Pericardium fibroblast (primary cell): ENCODE measurements around the gene PTAFR. TPM values are rescaled to one million over a fixed set of nuclear protein-coding genes. Genes with fewer than 3 reads are reported as not detected.

Experiments
- total RNA-seq: library from RNA; depleted of rRNA; stranded (reverse); fragments of >200 nt; gene quantifications from 2 replicates; pipeline ENCODE4 v1.2.3, GENCODE V29; 2015

The PTAFR gene, protein sequence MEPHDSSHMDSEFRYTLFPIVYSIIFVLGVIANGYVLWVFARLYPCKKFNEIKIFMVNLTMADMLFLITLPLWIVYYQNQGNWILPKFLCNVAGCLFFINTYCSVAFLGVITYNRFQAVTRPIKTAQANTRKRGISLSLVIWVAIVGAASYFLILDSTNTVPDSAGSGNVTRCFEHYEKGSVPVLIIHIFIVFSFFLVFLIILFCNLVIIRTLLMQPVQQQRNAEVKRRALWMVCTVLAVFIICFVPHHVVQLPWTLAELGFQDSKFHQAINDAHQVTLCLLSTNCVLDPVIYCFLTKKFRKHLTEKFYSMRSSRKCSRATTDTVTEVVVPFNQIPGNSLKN
- 0.17 and 0.23 TPM in 2 replicates for total RNA-seq

GRCh38 chr1:28176492-28177470 lies at the start of gene PTAFR:
PTAFR (minus strand) TSS chr1:28176690; CDS start chr1:28151021, 25,669 bp downstream.

Other genes with a start within 250 kb of the PTAFR start
- gene SMPDL3B, start 241.7 kb downstream of the PTAFR start, total RNA-seq, result not detected in 2 replicates
- 4.2 and 6.8 TPM in 2 replicates for gene XKR8, start 216.7 kb downstream of the PTAFR start, total RNA-seq
- gene EYA3, start 88.1 kb downstream of the PTAFR start, total RNA-seq, result 8.5 and 16.9 TPM in 2 replicates
- 59.2 and 64.5 TPM in 2 replicates for gene DNAJC8, start 56.3 kb upstream of the PTAFR start, total RNA-seq
- 139 and 158 TPM in 2 replicates for gene ATP5IF1, start 59.4 kb upstream of the PTAFR start, total RNA-seq
- 32.7 and 39.3 TPM in 2 replicates for gene SESN2, start 82.8 kb upstream of the PTAFR start, total RNA-seq
- 9.4 and 11.8 TPM in 2 replicates for gene MED18, start 152.3 kb upstream of the PTAFR start, total RNA-seq
- gene PHACTR4, start 193.1 kb upstream of the PTAFR start, total RNA-seq, result 6.5 and 8.7 TPM in 2 replicates